ENCODE data around the gene NRG2.

The NRG2 gene

GRCh38 chr5:140033037-140033760, 9.9 kb downstream of the NRG2 start:
- Mint-ChIP-seq H3K27ac (no peak overlapping the region), H3K4me1 (ENCODE audit: low read depth in 2 of 2) (no peaks in the 10 kb centered on the region)
- no peak for ATAC-seq (replicated peaks)

GRCh38 chr5:140032296-140032695, 10.8 kb downstream of the NRG2 start:
- no peak for ATAC-seq (replicated peaks)
- Mint-ChIP-seq H3K27me3 (peaks cover 47 to 74% of the 10 kb centered on the region in 2 donors), H3K36me3 (ENCODE audit: insufficient read depth) (no peaks in the 10 kb centered on the region), H3K9me3 (no peaks in the 10 kb centered on the region), H3K4me3 (no peak overlapping the region), H3K27ac (no peak overlapping the region), H3K4me1 (ENCODE audit: low read depth in 2 of 2) (no peaks in the 10 kb centered on the region)
- DNase-seq = no peak

More at GRCh38 chr5:140033037-140033760, 9.9 kb downstream of the NRG2 start:
- peaks cover 49 to 70% of the 10 kb centered on the region in 2 donors for H3K27me3 Mint-ChIP-seq
- no peaks in the 10 kb centered on the region for H3K9me3 Mint-ChIP-seq
- no peak for DNase-seq
- no peak overlapping the region for H3K4me3 Mint-ChIP-seq
- H3K36me3 Mint-ChIP-seq (ENCODE audit: insufficient read depth) = no peaks in the 10 kb centered on the region

GRCh38 chr5:140027807-140028206, 15.3 kb downstream of the NRG2 start:
- DNase-seq = no peak
- H3K27me3 Mint-ChIP-seq = peaks cover 38 to 65% of the 10 kb centered on the region in 2 donors
- H3K4me3 Mint-ChIP-seq = no peak overlapping the region
- no peaks in the 10 kb centered on the region for H3K9me3 Mint-ChIP-seq
- H3K27ac Mint-ChIP-seq = no peak overlapping the region
- no peak for ATAC-seq (replicated peaks)
- no peaks in the 10 kb centered on the region for H3K36me3 Mint-ChIP-seq (ENCODE audit: insufficient read depth)
- H3K4me1 Mint-ChIP-seq (ENCODE audit: low read depth in 2 of 2) = no peaks in the 10 kb centered on the region

GRCh38 chr5:140025736-140026135, 17.4 kb downstream of the NRG2 start:
- DNase-seq (no peak), ATAC-seq (replicated peaks) (no peak)
- H3K9me3 Mint-ChIP-seq = no peaks in the 10 kb centered on the region
- H3K4me3 Mint-ChIP-seq = no peak overlapping the region
- H3K27ac Mint-ChIP-seq = no peak overlapping the region
- no peaks in the 10 kb centered on the region for H3K4me1 Mint-ChIP-seq (ENCODE audit: low read depth in 2 of 2)
- peaks cover 31 to 49% of the 10 kb centered on the region in 2 donors for H3K27me3 Mint-ChIP-seq
- no peaks in the 10 kb centered on the region for H3K36me3 Mint-ChIP-seq (ENCODE audit: insufficient read depth)

- H3K4me1 Mint-ChIP-seq (ENCODE audit: low read depth in 2 of 2) = no peaks in the 10 kb centered on the region
- no peaks in the 10 kb centered on the region for H3K36me3 Mint-ChIP-seq (ENCODE audit: insufficient read depth)
- no peaks in the 10 kb centered on the region for H3K9me3 Mint-ChIP-seq
- DNase-seq = no peak
- H3K27ac Mint-ChIP-seq = no peak overlapping the region
- peaks cover 31 to 47% of the 10 kb centered on the region in 2 donors for H3K27me3 Mint-ChIP-seq
- H3K4me3 Mint-ChIP-seq = no peak overlapping the region
- no peak for ATAC-seq (replicated peaks)
These were observed 18.2 kb downstream of the NRG2 start for GRCh38 chr5:140024928-140025327.

GRCh38 chr5:140023611-140024191, 19.4 kb downstream of the NRG2 start:
- no peak overlapping the region for H3K4me3 Mint-ChIP-seq
- no peaks in the 10 kb centered on the region for H3K36me3 Mint-ChIP-seq (ENCODE audit: insufficient read depth)

GRCh38 chr5:140020601-140021177, 22.4 kb downstream of the NRG2 start:
- DNase-seq (no peak), ATAC-seq (replicated peaks) (no peak)
- Mint-ChIP-seq H3K4me3 (no peak overlapping the region), H3K9me3 (no peaks in the 10 kb centered on the region), H3K27me3 (peaks cover 14 to 16% of the 10 kb centered on the region in 2 donors), H3K36me3 (ENCODE audit: insufficient read depth) (no peaks in the 10 kb centered on the region), H3K27ac (no peak overlapping the region), H3K4me1 (ENCODE audit: low read depth in 2 of 2) (no peaks in the 10 kb centered on the region)

More at GRCh38 chr5:140023611-140024191, 19.4 kb downstream of the NRG2 start:
- Mint-ChIP-seq H3K4me1 (ENCODE audit: low read depth in 2 of 2) (no peaks in the 10 kb centered on the region), H3K9me3 (no peaks in the 10 kb centered on the region), H3K27me3 (peaks cover 29 to 38% of the 10 kb centered on the region in 2 donors), H3K27ac (no peak overlapping the region)
- ATAC-seq (replicated peaks) = no peak
- DNase-seq = no peak

GRCh38 chr5:140018920-140019644, 24.0 kb downstream of the NRG2 start:
- Mint-ChIP-seq H3K9me3 (no peaks in the 10 kb centered on the region), H3K27me3 (no peaks in the 10 kb centered on the region), H3K27ac (no peak overlapping the region), H3K4me1 (ENCODE audit: low read depth in 2 of 2) (no peaks in the 10 kb centered on the region), H3K36me3 (ENCODE audit: insufficient read depth) (no peaks in the 10 kb centered on the region), H3K4me3 (no peak overlapping the region)
- ATAC-seq (replicated peaks) (no peak), DNase-seq (no peak)

- no peaks in the 10 kb centered on the region for H3K36me3 Mint-ChIP-seq (ENCODE audit: insufficient read depth)
- no peaks in the 10 kb centered on the region for H3K4me1 Mint-ChIP-seq (ENCODE audit: low read depth in 2 of 2)
- H3K9me3 Mint-ChIP-seq = no peaks in the 10 kb centered on the region
- no peak for DNase-seq
- H3K4me3 Mint-ChIP-seq = no peak overlapping the region
- ATAC-seq (replicated peaks) = no peak
- H3K27ac Mint-ChIP-seq = no peak overlapping the region
- no peaks in the 10 kb centered on the region for H3K27me3 Mint-ChIP-seq
These were observed 24.6 kb downstream of the NRG2 start for GRCh38 chr5:140018517-140018916.

- Mint-ChIP-seq H3K27me3 (no peaks in the 10 kb centered on the region), H3K27ac (no peak overlapping the region), H3K4me1 (ENCODE audit: low read depth in 2 of 2) (no peaks in the 10 kb centered on the region), H3K36me3 (ENCODE audit: insufficient read depth) (no peaks in the 10 kb centered on the region), H3K9me3 (no peaks in the 10 kb centered on the region), H3K4me3 (no peak overlapping the region)
- DNase-seq (no peak), ATAC-seq (replicated peaks) (no peak)
These were observed 25.0 kb downstream of the NRG2 start for GRCh38 chr5:140018096-140018481.

GRCh38 chr5:140017397-140018095, 25.6 kb downstream of the NRG2 start:
- no peaks in the 10 kb centered on the region for H3K4me1 Mint-ChIP-seq (ENCODE audit: low read depth in 2 of 2)
- no peak overlapping the region for H3K4me3 Mint-ChIP-seq
- DNase-seq (no peak), ATAC-seq (replicated peaks) (no peak)
- no peak overlapping the region for H3K27ac Mint-ChIP-seq
- no peaks in the 10 kb centered on the region for H3K27me3 Mint-ChIP-seq
- H3K9me3 Mint-ChIP-seq = no peaks in the 10 kb centered on the region
- H3K36me3 Mint-ChIP-seq (ENCODE audit: insufficient read depth) = no peaks in the 10 kb centered on the region

- DNase-seq = no peak
- no peak for ATAC-seq (replicated peaks)
- Mint-ChIP-seq H3K27me3 (no peaks in the 10 kb centered on the region), H3K9me3 (no peaks in the 10 kb centered on the region), H3K4me3 (no peak overlapping the region), H3K36me3 (ENCODE audit: insufficient read depth) (no peaks in the 10 kb centered on the region), H3K4me1 (ENCODE audit: low read depth in 2 of 2) (no peaks in the 10 kb centered on the region), H3K27ac (no peak overlapping the region)
These were observed 27.4 kb downstream of the NRG2 start for GRCh38 chr5:140015706-140016105.

- ATAC-seq (replicated peaks) = no peak
- Mint-ChIP-seq H3K36me3 (ENCODE audit: insufficient read depth) (no peaks in the 10 kb centered on the region), H3K4me1 (ENCODE audit: low read depth in 2 of 2) (no peaks in the 10 kb centered on the region)
These were observed 28.3 kb downstream of the NRG2 start for GRCh38 chr5:140014751-140015150.

More at GRCh38 chr5:140014751-140015150, 28.3 kb downstream of the NRG2 start:
- Mint-ChIP-seq H3K9me3 (no peaks in the 10 kb centered on the region), H3K27ac (no peak overlapping the region), H3K4me3 (no peak overlapping the region), H3K27me3 (peaks cover 2% of the 10 kb centered on the region in 2 donors)
- no peak for DNase-seq

Measured in effector memory CD8-positive, alpha-beta T cell (primary cell).